ENCODE results near the gene REEP5.
"Not testable (repeated sequence)": the region's sequence is repeated elsewhere in the genome, so short reads cannot be mapped to it uniquely, and the experiment has no call there.

Gene REEP5

DNA sequence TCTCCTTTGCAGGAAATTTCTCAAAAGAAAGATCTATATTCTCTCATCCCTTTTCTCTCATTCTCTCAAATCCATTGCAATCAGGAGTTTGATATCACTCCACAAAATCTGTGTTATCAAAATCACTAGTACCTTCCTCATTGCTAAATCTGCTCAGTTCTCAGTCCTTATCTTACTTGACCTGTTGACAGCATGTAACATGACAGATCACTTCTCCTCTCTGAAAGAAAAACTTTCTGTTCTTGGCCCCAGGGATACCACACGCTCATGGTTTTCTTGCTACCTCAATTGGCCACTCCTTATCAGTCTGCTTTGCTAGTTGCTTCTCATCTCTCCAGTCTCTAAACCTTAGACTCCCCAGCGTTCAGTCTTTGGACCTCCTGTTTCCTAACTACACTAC lies 38.8 kb downstream of the REEP5 start:
- no peak for DNase-seq

GRCh38 chr5:112880219-112880964 lies 41.6 kb downstream of the REEP5 start:
- no peak for DNase-seq

DNA sequence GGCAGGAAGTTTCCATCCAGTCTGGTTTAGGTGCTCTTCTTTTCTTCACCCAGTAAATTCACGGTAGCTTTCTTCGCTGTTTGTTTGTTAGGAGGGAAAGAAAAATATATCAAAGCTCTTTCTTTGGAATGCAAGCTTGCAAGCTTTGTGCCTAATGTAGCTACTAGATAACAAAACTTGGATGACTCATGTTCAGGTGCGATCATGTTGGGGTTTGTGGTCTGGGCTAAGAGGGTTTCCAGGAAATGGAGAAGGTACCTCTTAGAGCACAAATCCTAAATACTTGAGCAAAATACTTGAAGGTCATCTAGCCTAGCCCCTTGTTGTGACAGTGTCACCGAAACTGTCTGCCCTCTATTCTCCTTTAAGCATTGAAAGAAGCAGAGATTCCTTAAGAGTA lies 43.3 kb downstream of the REEP5 start:
- no peak for DNase-seq

- no peak for DNase-seq
These were observed 43.9 kb downstream of the REEP5 start for GRCh38 chr5:112878101-112878500.

GRCh38 chr5:112876362-112876761 lies 45.7 kb downstream of the REEP5 start:
- DNase-seq, result no peak

- no peak for DNase-seq
These were observed 51.1 kb downstream of the REEP5 start for GRCh38 chr5:112870966-112871365.

DNA sequence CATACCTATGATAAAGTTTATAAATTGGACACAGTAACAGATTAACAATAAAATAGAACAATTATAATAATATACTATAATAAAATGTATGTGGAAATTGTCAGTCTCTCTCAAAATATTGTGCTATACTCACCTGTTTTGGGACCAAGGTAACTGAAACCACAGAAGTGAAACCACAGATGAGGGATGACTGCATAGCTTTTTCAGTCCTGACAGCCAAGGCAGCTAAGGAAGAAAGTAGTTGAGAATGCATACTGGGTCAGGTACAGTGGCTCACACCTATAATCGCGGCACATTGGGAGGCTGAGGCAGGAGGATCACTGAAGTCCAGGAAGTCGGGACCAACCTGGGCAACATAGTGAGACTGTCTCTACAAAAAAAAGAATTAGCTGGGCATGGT lies 52.1 kb downstream of the REEP5 start:
- no peak for DNase-seq

DNA sequence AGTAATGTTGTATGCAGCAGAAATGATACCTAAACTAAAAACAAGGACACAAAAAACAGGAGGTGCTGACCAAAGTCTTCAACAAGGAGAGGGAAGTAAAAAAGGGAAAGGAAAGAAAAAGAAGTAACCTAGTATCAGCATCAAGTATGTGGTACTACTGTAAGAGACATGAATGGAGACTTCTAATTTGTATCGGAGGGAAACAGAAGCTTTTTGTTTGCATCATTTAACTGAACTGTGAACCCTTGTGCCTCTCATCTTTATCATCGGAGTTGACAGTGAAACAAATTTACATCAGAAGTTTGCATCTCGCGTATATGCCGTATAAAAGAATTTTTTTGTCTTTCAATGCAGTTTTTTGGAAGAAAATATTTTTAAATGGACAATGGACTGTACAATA lies 54.6 kb downstream of the REEP5 start:
- no peak for DNase-seq

GRCh38 chr5:112866739-112867138 lies 55.3 kb downstream of the REEP5 start:
- DNase-seq, result no peak

- DNase-seq, result no peak
These were observed 56.9 kb downstream of the REEP5 start for GRCh38 chr5:112865128-112865527.

GRCh38 chr5:112863549-112863948 lies 58.5 kb downstream of the REEP5 start:
- DNase-seq, result no peak

DNA sequence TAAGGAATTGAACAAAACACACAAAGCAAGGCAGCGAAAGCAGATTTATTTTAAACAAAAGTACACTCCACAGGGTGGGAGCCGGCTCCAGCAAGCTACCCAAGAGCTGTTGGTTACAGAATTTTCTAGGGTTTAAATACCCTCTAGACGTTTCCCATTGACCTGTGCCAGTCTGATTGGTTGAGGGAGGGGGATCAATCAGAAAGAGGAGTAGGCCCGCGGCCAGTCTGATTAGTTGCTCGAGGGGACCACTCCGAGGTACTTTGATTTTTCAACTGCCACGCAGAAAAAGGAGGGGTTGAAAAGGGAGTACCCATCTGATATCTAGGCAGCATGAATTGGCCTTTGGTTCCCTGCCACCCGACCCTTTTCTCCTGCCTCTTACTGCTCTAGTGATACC lies 59.9 kb downstream of the REEP5 start:
- DNase-seq, result no peak

- DNase-seq, result no peak
These were observed 60.4 kb downstream of the REEP5 start for GRCh38 chr5:112861638-112861985.

GRCh38 chr5:112860929-112861637 lies 60.9 kb downstream of the REEP5 start, which contains the start of gene SRP19:
TSS of gene SRP19 (plus strand) at chr5:112861287. CDS start at chr5:112861377, 90 bp downstream.
- DNase-seq, result peak; percentile 76

- DNase-seq, result not testable (repeated sequence)
These were observed 61.5 kb downstream of the REEP5 start for GRCh38 chr5:112860571-112860928.

DNA sequence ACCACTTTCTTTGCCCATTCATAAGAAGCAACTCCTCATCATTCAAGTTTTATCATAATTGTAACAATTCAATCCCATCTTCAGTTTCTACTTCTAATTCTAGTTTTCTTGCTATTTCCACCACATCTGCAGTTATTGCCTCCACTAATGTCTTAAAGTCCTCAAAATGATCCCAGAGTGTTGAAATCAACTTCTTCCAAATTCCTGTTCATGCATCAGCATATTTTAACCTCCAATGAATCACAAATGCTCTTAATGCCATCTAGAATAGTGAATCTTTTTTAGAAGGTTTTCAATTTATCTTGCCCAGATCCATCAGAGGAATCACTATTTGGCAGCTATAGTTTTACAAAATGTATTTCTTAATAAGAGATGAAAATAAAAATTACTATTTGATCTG lies 64.2 kb downstream of the REEP5 start:
- no peak for DNase-seq

DNA sequence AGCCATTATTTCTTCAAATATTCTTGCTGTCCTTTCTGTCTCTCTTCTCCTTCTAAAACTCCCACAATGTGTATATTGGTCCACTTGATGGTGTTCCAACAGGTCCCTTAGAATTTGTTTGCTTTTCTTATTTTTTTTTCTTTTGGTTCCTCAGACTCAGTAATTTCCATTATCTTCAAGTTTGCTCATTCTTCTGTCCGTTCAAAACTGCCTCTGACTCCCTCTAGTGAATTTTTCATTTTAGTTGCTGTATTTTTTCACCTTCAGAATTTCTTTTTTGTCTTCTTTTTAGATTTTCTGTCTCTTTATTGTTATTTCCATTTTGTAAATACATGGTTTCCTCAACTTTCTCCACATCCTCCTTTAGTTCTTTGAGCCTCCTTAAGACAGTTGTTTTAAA lies 67.4 kb downstream of the REEP5 start:
- DNase-seq, result no peak

- no peak for DNase-seq
These were observed 72.1 kb downstream of the REEP5 start for GRCh38 chr5:112849912-112850311.

- DNase-seq, result no peak
These were observed 73.8 kb downstream of the REEP5 start for GRCh38 chr5:112848116-112848811.

DNA sequence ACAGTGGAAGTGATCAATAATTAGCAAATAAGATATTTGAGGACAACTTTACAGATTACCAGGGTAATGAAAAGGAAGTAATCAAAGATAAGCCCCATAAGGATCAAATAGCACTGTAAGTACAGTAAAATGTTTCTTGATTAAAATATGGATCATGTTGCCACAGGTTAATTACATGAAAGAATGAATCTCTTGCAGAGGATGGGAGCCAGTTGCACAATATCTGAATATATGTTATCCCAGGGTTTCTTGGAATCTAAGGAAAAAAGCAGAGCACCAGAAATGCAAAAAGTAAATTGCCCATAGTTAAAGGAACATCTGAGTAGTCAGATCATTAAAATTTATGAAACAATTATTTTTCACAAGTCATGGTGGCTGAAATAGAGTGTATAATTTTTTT lies 74.7 kb downstream of the REEP5 start:
- no peak for DNase-seq

- no peak for DNase-seq
These were observed 75.5 kb downstream of the REEP5 start for GRCh38 chr5:112846556-112846955.

- no peak for DNase-seq
These were observed 77.5 kb downstream of the REEP5 start for GRCh38 chr5:112844489-112844888.

- no peak for DNase-seq
These were observed 88.1 kb downstream of the REEP5 start for GRCh38 chr5:112833971-112834370.

- DNase-seq, result no peak
These were observed 91.6 kb downstream of the REEP5 start for GRCh38 chr5:112830378-112830777.

Data from GOT3 (cell line).